GM19372 (cell line): ENCODE measurements around the gene SNURF.
A peak's percentile ranks its signal among the peaks of the same experiment; 100 is the strongest.
"Not testable (repeated sequence)": the region's sequence is repeated elsewhere in the genome, so short reads cannot be mapped to it uniquely, and the experiment has no call there.

Experiments
- ATAC-seq: cut with Tn5 transposase; IDR thresholded peaks from one replicate; pipeline ENCODE4 v1.9.1; 2021; ENCODE audit warnings: mild to moderate bottlenecking, low read depth, moderate library complexity; ENCODE audit not compliant: unreplicated experiment

SNURF gene

GRCh38 chr15:24954783-24955530 is at the start of gene SNURF, which contains the start of gene SNRPN:
Gene SNURF, plus strand, starts transcription at chr15:24954987. Its CDS starts 62 bp downstream, at chr15:24955049.
Gene SNRPN, plus strand, starts transcription at chr15:24954987. Its CDS starts 19,467 bp downstream, at chr15:24974454.
- peak; percentile 53 for ATAC-seq

GRCh38 chr15:24916305-24917009 is 38.3 kb upstream of the SNURF start:
- ATAC-seq = no peak

GRCh38 chr15:24917431-24917830 is 37.4 kb upstream of the SNURF start:
- no peak for ATAC-seq

GRCh38 chr15:24919446-24919845 is 35.3 kb upstream of the SNURF start:
- ATAC-seq = no peak

GRCh38 chr15:24922781-24923180 is 32.0 kb upstream of the SNURF start:
- ATAC-seq = not testable (repeated sequence)

- no peak for ATAC-seq
These were observed 30.6 kb upstream of the SNURF start for GRCh38 chr15:24924153-24924552.

GRCh38 chr15:24924621-24925020 is 30.2 kb upstream of the SNURF start:
- no peak for ATAC-seq

GRCh38 chr15:24931874-24932732 is 22.7 kb upstream of the SNURF start:
- ATAC-seq = not testable (repeated sequence)

GRCh38 chr15:24933716-24934115 is 21.1 kb upstream of the SNURF start:
- ATAC-seq = no peak

- not testable (repeated sequence) for ATAC-seq
These were observed 16.6 kb upstream of the SNURF start for GRCh38 chr15:24938224-24938623.

GRCh38 chr15:24940236-24940635 is 14.6 kb upstream of the SNURF start:
- no peak for ATAC-seq

- no peak for ATAC-seq
These were observed 11.4 kb upstream of the SNURF start for GRCh38 chr15:24943361-24943760.

- ATAC-seq = no peak
These were observed 9.8 kb upstream of the SNURF start for GRCh38 chr15:24944954-24945353.

GRCh38 chr15:24945711-24946110 is 9.1 kb upstream of the SNURF start:
- no peak for ATAC-seq

- no peak for ATAC-seq
These were observed 6.3 kb upstream of the SNURF start for GRCh38 chr15:24948495-24948894.

- ATAC-seq = no peak
These were observed 739 bp downstream of the SNURF start for GRCh38 chr15:24955531-24955921.

- ATAC-seq = peak; percentile 71
These were observed 1.5 kb downstream of the SNURF start for GRCh38 chr15:24956111-24956838.

- ATAC-seq = no peak
These were observed 2.9 kb downstream of the SNURF start for GRCh38 chr15:24957691-24958090.

GRCh38 chr15:24961967-24962366 is 7.2 kb downstream of the SNURF start:
- ATAC-seq = no peak

- ATAC-seq = no peak
These were observed 8.1 kb downstream of the SNURF start for GRCh38 chr15:24962880-24963279.
